ENCODE measurements around the gene OR2H1. TPM values are rescaled to one million over a fixed set of nuclear protein-coding genes. Genes with fewer than 3 reads are reported as not detected.

The OR2H1 gene
- total RNA-seq, 1 donor from 2014 or later = not detected

- peaks cover 7% of the 10 kb centered on the region for H3K27me3 Mint-ChIP-seq (ENCODE audit: insufficient read depth)
- intact Hi-C loops (cut with micrococcal nuclease) = no loop called here
Measured at GRCh38 chr6:29461021-29461814, 4.3 kb downstream of the OR2H1 start.

GRCh38 chr6:29462022-29462421 is 5.1 kb downstream of the OR2H1 start:
- no peaks in the 10 kb centered on the region for H3K36me3 Mint-ChIP-seq (ENCODE audit: low read depth)
- peaks cover 7% of the 10 kb centered on the region for H3K27me3 Mint-ChIP-seq (ENCODE audit: insufficient read depth)
- no peaks in the 10 kb centered on the region for H3K4me1 Mint-ChIP-seq (ENCODE audit: low read depth)
- no peak overlapping the region for H3K27ac Mint-ChIP-seq
- no peaks in the 10 kb centered on the region for H3K9me3 Mint-ChIP-seq
- H3K4me3 Mint-ChIP-seq = no peak overlapping the region
- no peak for DNase-seq (ENCODE audit: low spot score)
- intact Hi-C loops (cut with micrococcal nuclease) = no loop called here

More at GRCh38 chr6:29461021-29461814, 4.3 kb downstream of the OR2H1 start:
- H3K9me3 Mint-ChIP-seq = no peaks in the 10 kb centered on the region
- H3K4me3 Mint-ChIP-seq = no peak overlapping the region
- H3K36me3 Mint-ChIP-seq (ENCODE audit: low read depth) = no peaks in the 10 kb centered on the region
- no peaks in the 10 kb centered on the region for H3K4me1 Mint-ChIP-seq (ENCODE audit: low read depth)
- DNase-seq (ENCODE audit: low spot score) = no peak
- no peak overlapping the region for H3K27ac Mint-ChIP-seq

GRCh38 chr6:29465279-29465678 is 8.3 kb downstream of the OR2H1 start:
- intact Hi-C loops (cut with micrococcal nuclease) = no loop called here
- Mint-ChIP-seq H3K27ac (no peak overlapping the region), H3K27me3 (ENCODE audit: insufficient read depth) (no peaks in the 10 kb centered on the region), H3K36me3 (ENCODE audit: low read depth) (no peaks in the 10 kb centered on the region), H3K4me3 (no peak overlapping the region), H3K9me3 (no peaks in the 10 kb centered on the region), H3K4me1 (ENCODE audit: low read depth) (no peaks in the 10 kb centered on the region)
- DNase-seq (ENCODE audit: low spot score) = no peak

DNA sequence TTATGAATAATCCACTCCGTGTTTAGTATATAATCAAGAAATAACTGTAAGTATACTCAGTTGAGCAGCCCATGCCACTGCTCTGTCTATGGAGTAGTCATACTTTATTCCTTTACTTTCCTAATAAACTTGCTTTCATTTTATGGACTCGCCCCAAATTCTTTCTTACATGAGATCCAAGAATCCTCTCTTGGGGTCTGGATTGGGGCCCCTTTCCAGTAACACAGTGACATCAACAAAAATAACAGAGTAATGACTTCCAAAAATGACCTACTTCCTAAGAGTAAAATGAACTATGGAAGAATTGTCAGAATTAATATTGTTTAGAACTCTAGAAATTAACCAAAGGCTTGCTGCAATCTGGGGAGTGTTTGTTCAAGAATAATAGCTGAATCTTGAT is 8.8 kb downstream of the OR2H1 start:
- Mint-ChIP-seq H3K27me3 (ENCODE audit: insufficient read depth) (no peaks in the 10 kb centered on the region), H3K27ac (no peak overlapping the region), H3K4me3 (no peak overlapping the region)

DNA sequence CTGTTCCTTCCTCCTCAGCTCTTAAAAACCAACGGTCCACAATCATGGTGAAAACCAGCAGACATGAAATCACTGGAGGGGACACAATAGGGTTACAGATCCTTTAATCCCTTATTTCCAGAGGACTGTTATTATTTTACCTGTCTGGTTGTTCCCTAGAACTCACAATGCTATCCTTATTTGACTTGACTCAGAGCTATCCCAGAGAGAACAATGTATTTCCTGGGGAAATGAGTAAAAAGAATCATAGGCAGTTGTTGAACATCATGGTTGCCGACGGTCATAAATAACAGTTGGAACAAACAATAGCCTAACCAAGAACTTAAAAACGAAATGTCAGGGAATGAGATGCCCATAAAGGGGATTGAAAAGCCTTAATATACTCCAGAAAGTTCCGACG is 9.3 kb downstream of the OR2H1 start:
- H3K27me3 Mint-ChIP-seq (ENCODE audit: insufficient read depth) = no peaks in the 10 kb centered on the region
- H3K4me3 Mint-ChIP-seq = no peak overlapping the region
- intact Hi-C loops (cut with micrococcal nuclease) = no loop called here
- no peak for DNase-seq (ENCODE audit: low spot score)
- no peaks in the 10 kb centered on the region for H3K36me3 Mint-ChIP-seq (ENCODE audit: low read depth)
- H3K4me1 Mint-ChIP-seq (ENCODE audit: low read depth) = no peaks in the 10 kb centered on the region
- H3K9me3 Mint-ChIP-seq = no peaks in the 10 kb centered on the region
- H3K27ac Mint-ChIP-seq = no peak overlapping the region

More for the DNA sequence above, 8.8 kb downstream of the OR2H1 start:
- DNase-seq (ENCODE audit: low spot score) = no peak
- no peaks in the 10 kb centered on the region for H3K36me3 Mint-ChIP-seq (ENCODE audit: low read depth)
- intact Hi-C loops (cut with micrococcal nuclease) = no loop called here
- H3K9me3 Mint-ChIP-seq = no peaks in the 10 kb centered on the region
- no peaks in the 10 kb centered on the region for H3K4me1 Mint-ChIP-seq (ENCODE audit: low read depth)

DNA sequence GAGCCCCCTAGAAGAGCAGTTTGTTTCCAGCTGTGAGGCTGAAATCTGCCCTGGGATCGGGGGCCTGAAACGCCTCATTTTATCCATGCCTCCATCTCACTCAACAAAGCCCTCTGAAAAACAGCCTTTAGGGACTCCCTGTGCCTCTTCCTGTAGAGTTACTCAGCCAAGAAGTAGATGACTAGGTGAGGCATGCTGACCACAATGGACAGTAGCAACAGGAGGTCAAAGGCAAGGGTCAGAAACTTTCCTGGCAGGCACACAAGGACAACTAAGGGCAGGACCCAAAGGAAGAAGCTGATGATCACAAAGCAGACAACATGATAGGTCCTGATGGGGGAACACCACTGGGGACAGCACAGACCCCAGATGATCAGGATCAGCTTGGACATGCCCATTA is 18.0 kb downstream of the OR2H1 start:
- Mint-ChIP-seq H3K9me3 (no peaks in the 10 kb centered on the region), H3K27ac (no peak overlapping the region), H3K27me3 (ENCODE audit: insufficient read depth) (peaks cover 6% of the 10 kb centered on the region), H3K36me3 (ENCODE audit: low read depth) (no peaks in the 10 kb centered on the region), H3K4me1 (ENCODE audit: low read depth) (no peaks in the 10 kb centered on the region), H3K4me3 (no peak overlapping the region)
- intact Hi-C loops (cut with micrococcal nuclease) = no loop called here
- no peak for DNase-seq (ENCODE audit: low spot score)

DNA sequence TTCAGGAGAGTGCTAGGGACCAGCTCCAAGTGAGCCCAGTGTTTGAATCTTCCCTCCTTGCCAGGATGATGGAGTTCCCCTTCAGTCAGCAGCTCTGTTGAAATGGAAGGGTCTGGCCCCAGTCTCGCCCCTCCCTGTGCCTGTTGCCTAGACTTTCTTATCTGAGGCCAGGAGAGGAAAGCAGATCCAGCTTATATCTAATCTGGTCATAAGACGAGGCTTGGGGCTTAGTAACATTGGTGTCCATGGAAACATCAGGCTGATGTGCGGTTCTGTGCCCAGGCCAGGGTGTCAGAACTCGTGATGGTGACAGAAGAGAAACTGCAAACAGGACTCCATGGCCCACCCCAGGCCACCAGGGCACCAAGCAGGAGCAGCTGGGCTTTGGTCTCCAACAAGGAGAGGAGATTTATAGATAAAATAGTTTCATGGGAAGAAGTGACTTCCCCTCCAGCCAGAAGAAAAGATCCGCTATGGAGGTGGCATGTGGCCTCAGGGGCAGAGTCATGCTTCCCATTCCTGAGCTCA is 21.0 kb downstream of the OR2H1 start:
- Mint-ChIP-seq H3K27me3 (ENCODE audit: insufficient read depth) (peaks cover under 1% of the 10 kb centered on the region), H3K4me3 (no peak overlapping the region)

GRCh38 chr6:29478740-29479139 is 21.8 kb downstream of the OR2H1 start:
- intact Hi-C loops (cut with micrococcal nuclease) = no loop called here
- DNase-seq (ENCODE audit: low spot score) = no peak
- Mint-ChIP-seq H3K36me3 (ENCODE audit: low read depth) (no peaks in the 10 kb centered on the region), H3K27me3 (ENCODE audit: insufficient read depth) (peaks cover 3% of the 10 kb centered on the region), H3K4me3 (no peak overlapping the region), H3K4me1 (ENCODE audit: low read depth) (no peaks in the 10 kb centered on the region), H3K9me3 (no peaks in the 10 kb centered on the region), H3K27ac (no peak overlapping the region)

More for the DNA sequence above, 21.0 kb downstream of the OR2H1 start:
- H3K36me3 Mint-ChIP-seq (ENCODE audit: low read depth) = no peaks in the 10 kb centered on the region
- no peak overlapping the region for H3K27ac Mint-ChIP-seq
- no peaks in the 10 kb centered on the region for H3K4me1 Mint-ChIP-seq (ENCODE audit: low read depth)
- no peaks in the 10 kb centered on the region for H3K9me3 Mint-ChIP-seq
- intact Hi-C loops (cut with micrococcal nuclease) = no loop called here
- no peak for DNase-seq (ENCODE audit: low spot score)

DNA sequence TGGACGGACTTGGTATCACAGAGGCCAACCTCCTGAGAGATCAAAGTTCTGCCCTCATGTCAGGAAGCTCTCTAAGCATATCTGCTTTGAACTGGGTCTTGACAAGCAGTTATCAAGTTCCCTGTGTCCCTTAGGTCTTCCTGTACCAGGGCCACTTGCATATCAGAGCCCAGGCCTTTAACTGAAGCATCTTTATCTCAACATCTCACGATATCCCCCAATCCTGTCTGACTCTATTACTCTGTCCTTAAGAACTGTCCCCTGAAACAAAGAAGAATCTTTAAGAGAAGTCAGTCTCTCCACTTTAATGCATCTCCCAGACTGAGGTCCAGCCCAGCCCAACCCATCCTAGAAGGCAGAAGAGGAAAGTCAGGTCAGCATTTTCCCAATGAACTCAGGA is 22.6 kb downstream of the OR2H1 start:
- no peaks in the 10 kb centered on the region for H3K4me1 Mint-ChIP-seq (ENCODE audit: low read depth)
- H3K27ac Mint-ChIP-seq = no peak overlapping the region
- no peak overlapping the region for H3K4me3 Mint-ChIP-seq
- H3K9me3 Mint-ChIP-seq = no peaks in the 10 kb centered on the region
- intact Hi-C loops (cut with micrococcal nuclease) = no loop called here
- DNase-seq (ENCODE audit: low spot score) = no peak
- no peaks in the 10 kb centered on the region for H3K36me3 Mint-ChIP-seq (ENCODE audit: low read depth)
- H3K27me3 Mint-ChIP-seq (ENCODE audit: insufficient read depth) = peaks cover 3% of the 10 kb centered on the region

GRCh38 chr6:29483186-29483585 is 26.2 kb downstream of the OR2H1 start:
- H3K36me3 Mint-ChIP-seq (ENCODE audit: low read depth) = no peaks in the 10 kb centered on the region
- no peaks in the 10 kb centered on the region for H3K9me3 Mint-ChIP-seq
- no peak overlapping the region for H3K4me3 Mint-ChIP-seq
- intact Hi-C loops (cut with micrococcal nuclease) = no loop called here
- peaks cover 8% of the 10 kb centered on the region for H3K27me3 Mint-ChIP-seq (ENCODE audit: insufficient read depth)
- no peak overlapping the region for H3K27ac Mint-ChIP-seq
- no peaks in the 10 kb centered on the region for H3K4me1 Mint-ChIP-seq (ENCODE audit: low read depth)
- no peak for DNase-seq (ENCODE audit: low spot score)

DNA sequence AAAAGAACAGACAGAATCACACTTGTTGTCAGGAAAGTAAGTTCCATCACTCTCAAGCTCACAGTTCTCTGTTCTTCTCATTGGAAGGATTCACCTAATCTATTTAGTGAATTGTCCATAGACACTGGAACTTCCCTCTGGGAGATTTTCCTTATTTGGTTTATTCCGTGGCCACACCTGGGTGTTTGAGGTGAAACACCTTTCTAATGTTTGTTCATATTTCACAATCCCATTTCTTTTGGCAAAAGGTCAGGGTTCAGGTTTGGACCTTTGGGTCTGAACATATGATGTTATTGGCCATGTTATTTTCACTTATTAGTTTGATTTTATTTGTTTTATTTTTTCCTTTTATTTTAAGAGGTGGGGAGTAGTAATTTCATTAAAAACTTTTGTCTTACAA is 26.8 kb downstream of the OR2H1 start:
- Mint-ChIP-seq H3K27ac (no peak overlapping the region), H3K9me3 (no peaks in the 10 kb centered on the region), H3K27me3 (ENCODE audit: insufficient read depth) (peaks cover 8% of the 10 kb centered on the region), H3K4me3 (no peak overlapping the region), H3K36me3 (ENCODE audit: low read depth) (no peaks in the 10 kb centered on the region), H3K4me1 (ENCODE audit: low read depth) (no peaks in the 10 kb centered on the region)
- DNase-seq (ENCODE audit: low spot score) = no peak
- intact Hi-C loops (cut with micrococcal nuclease) = no loop called here

DNA sequence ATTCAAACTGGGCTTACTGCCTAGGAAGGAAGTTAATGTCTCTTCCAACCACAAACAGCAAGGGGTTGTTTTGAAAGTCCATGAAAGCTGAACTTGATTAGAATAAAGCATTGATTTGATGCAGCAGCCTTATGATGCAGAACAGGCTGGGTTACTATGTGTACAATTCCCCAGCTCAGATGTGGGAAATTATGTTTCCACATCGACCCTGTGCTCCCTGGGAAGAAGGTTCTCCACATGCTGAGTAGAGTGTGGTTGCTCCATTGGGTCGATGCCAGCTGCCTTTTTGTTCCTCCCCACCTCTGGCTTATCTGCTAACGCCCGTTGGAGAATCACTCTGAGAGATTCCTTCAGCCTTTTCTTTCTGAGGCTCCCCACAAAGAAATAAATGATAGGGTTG is 29.6 kb downstream of the OR2H1 start:
- no peak overlapping the region for H3K4me3 Mint-ChIP-seq
- no peaks in the 10 kb centered on the region for H3K9me3 Mint-ChIP-seq
- intact Hi-C loops (cut with micrococcal nuclease) = no loop called here
- no peaks in the 10 kb centered on the region for H3K4me1 Mint-ChIP-seq (ENCODE audit: low read depth)
- DNase-seq (ENCODE audit: low spot score) = no peak
- H3K27me3 Mint-ChIP-seq (ENCODE audit: insufficient read depth) = peaks cover 8% of the 10 kb centered on the region
- H3K36me3 Mint-ChIP-seq (ENCODE audit: low read depth) = no peaks in the 10 kb centered on the region
- H3K27ac Mint-ChIP-seq = no peak overlapping the region

DNA sequence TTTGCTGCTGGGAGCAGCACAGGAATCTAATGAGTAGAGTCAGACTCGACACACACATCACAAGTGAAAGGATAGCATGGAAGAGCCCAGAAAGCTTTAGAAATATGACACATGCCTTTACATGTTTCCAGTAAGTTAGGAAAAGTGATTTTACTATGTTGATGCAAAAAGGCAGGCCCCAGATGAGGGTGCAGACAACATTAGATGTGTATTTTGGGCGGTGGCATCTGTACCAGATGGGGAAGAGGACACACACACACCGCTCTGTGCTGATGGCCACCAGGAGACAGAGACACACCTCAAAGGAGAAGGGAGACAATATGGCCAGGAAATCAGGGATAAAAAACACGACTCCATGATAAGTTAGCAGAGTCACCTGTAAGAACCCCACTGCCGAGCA is 30.2 kb downstream of the OR2H1 start:
- intact Hi-C loops (cut with micrococcal nuclease) = no loop called here
- Mint-ChIP-seq H3K4me1 (ENCODE audit: low read depth) (no peaks in the 10 kb centered on the region), H3K27ac (no peak overlapping the region), H3K4me3 (no peak overlapping the region), H3K36me3 (ENCODE audit: low read depth) (no peaks in the 10 kb centered on the region), H3K27me3 (ENCODE audit: insufficient read depth) (peaks cover 8% of the 10 kb centered on the region), H3K9me3 (no peaks in the 10 kb centered on the region)
- DNase-seq (ENCODE audit: low spot score) = no peak
